ENCODE measurements around the gene ANAPC4. TPM values are rescaled to one million over a fixed set of nuclear protein-coding genes. Genes with fewer than 3 reads are reported as not detected.

Gene ANAPC4
- total RNA-seq, 6 experiments from 2014 or later: 15.0 to 20.6 (median 17.2) TPM

DNA sequence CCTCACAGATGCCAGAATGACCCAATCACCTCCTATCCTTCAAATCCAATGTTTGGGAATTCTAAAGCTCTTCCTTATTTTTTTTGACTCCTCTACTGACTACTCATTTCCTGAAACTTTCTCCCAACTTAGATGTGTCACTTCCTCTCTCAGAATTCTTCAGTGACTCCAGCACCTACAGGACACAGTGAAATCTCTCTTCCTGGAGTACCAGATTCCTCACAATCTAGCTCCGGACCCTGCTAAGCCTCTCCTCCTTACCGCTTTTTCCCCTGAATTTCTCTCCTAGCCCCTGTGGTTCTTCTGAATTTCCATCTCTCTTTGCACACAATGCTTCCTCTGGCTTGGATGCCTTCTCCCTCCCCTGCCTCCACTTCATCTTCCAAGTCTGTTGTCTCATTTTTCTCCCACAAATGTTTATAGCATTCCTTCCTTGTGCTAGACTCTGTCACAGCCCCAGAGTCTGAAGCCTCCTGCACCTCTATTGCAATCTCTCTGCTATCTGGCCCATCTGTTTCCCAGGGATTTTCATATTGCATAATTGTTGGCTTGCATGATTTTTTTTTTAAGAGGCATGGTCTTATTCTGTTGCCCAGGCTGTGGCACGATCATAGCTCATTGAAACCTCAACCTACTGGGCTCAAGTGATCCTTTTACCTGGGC, 80.1 kb downstream of the ANAPC4 start:
- peak; percentile 36 for DNase-seq

DNA sequence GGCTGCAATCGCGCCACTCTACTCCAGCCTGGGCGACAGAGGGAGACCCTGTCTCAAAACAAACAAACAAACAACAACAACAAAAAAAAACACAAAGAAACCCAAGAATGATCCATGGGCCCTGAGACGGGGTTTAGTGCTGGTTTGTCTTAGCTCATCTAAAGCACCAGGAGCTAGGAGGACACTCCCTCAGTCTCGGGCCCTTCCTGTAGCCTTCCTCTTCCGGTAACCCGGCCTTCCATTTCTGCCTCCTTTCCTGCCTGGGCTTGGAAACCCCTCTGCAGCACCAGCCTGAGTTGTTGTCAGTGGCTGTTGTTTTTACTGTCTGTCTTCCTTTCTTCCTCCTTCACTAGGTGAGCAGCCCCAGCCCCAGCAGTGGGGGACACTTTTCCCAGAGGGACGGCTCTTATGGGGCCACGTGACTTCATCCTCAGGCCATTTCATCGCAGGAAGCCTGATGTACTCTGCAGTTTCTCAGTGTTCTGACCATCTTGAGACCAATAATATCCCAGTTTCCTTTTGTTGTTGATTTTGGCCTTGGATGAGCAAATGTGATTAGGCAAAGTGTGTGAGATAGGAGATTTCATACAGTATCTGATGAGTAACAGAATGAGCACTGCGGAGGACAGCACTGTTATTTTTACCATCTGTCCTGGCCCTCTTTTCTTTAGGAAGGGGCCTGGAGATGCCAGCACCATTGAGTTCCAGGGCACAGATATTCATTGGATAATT, 90.1 kb downstream of the ANAPC4 start:
- Mint-ChIP-seq H3K27me3 (ENCODE audit: insufficient read depth) (peaks cover 20% of the 10 kb centered on the region), H3K4me1 (ENCODE audit: low read depth) (peaks cover 6% of the 10 kb centered on the region; the same call in 1 of the 2 replicates), H3K36me3 (ENCODE audit: low read depth) (no peaks in the 10 kb centered on the region), H3K9me3 (no peaks in the 10 kb centered on the region; the same call in 1 of the 2 replicates), H3K4me3 (no peak overlapping the region), H3K27ac (no peak overlapping the region)
- no peak for DNase-seq
- TF ChIP-seq, protein P1, sequence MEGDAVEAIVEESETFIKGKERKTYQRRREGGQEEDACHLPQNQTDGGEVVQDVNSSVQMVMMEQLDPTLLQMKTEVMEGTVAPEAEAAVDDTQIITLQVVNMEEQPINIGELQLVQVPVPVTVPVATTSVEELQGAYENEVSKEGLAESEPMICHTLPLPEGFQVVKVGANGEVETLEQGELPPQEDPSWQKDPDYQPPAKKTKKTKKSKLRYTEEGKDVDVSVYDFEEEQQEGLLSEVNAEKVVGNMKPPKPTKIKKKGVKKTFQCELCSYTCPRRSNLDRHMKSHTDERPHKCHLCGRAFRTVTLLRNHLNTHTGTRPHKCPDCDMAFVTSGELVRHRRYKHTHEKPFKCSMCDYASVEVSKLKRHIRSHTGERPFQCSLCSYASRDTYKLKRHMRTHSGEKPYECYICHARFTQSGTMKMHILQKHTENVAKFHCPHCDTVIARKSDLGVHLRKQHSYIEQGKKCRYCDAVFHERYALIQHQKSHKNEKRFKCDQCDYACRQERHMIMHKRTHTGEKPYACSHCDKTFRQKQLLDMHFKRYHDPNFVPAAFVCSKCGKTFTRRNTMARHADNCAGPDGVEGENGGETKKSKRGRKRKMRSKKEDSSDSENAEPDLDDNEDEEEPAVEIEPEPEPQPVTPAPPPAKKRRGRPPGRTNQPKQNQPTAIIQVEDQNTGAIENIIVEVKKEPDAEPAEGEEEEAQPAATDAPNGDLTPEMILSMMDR (IDR thresholded peaks at IDR 0.05): no peak

More for the DNA sequence above, 80.1 kb downstream of the ANAPC4 start:
- Mint-ChIP-seq H3K27ac (peak overlapping the region; percentile 46; the same call in 1 of the 2 replicates), H3K4me1 (ENCODE audit: low read depth) (peaks cover 18% of the 10 kb centered on the region), H3K27me3 (ENCODE audit: insufficient read depth) (peaks cover 23% of the 10 kb centered on the region), H3K9me3 (no peaks in the 10 kb centered on the region), H3K36me3 (ENCODE audit: low read depth) (no peaks in the 10 kb centered on the region), H3K4me3 (peak overlapping the region; percentile 51)
- TF ChIP-seq, protein P1 (IDR thresholded peaks at IDR 0.05): no peak

- peaks cover 6% of the 10 kb centered on the region; the same call in 1 of the 2 replicates for H3K4me1 Mint-ChIP-seq (ENCODE audit: low read depth)
- no peaks in the 10 kb centered on the region; the same call in 1 of the 2 replicates for H3K9me3 Mint-ChIP-seq
- H3K27ac Mint-ChIP-seq: no peak overlapping the region
- peaks cover 18% of the 10 kb centered on the region for H3K27me3 Mint-ChIP-seq (ENCODE audit: insufficient read depth)
- TF ChIP-seq, protein P1 (IDR thresholded peaks at IDR 0.05): no peak
- no peak overlapping the region for H3K4me3 Mint-ChIP-seq
- no peaks in the 10 kb centered on the region for H3K36me3 Mint-ChIP-seq (ENCODE audit: low read depth)
- DNase-seq: no peak
Measured at GRCh38 chr4:25467843-25468242, 90.8 kb downstream of the ANAPC4 start.

Other genes starting within 250 kb of the ANAPC4 start
- 1 to 10 TPM; 4.5 to 6.2 (median 5.4) TPM for gene SEPSECS, start 216.8 kb upstream of the ANAPC4 start, total RNA-seq (2021; fragmentation: NEBNext Ultra II Directional; extraction: Animal tissue kit (Norgen Biotek cat#: 25700))
- 10 to 100 TPM; 28.3 to 33.8 (median 30.5) TPM for gene PI4K2B, start 143.2 kb upstream of the ANAPC4 start, total RNA-seq (2021; fragmentation: NEBNext Ultra II Directional; extraction: Animal tissue kit (Norgen Biotek cat#: 25700))
- gene ZCCHC4, start 64.5 kb upstream of the ANAPC4 start, total RNA-seq (2021; fragmentation: NEBNext Ultra II Directional; extraction: Animal tissue kit (Norgen Biotek cat#: 25700)): 10 to 100 TPM in 1 of 6 experiments, 1 to 10 TPM in 5; 8.3 to 11.0 (median 9.1) TPM